GM19452 (cell line): ENCODE results near the gene NTSR1.

Experiments used
- ATAC-seq: cut with Tn5 transposase; IDR thresholded peaks from one replicate; pipeline ENCODE4 v1.9.1; 2021; ENCODE audit not compliant: unreplicated experiment

The NTSR1 gene

GRCh38 chr20:62708591-62709536 lies at the start of gene NTSR1:
TSS of gene NTSR1 (plus strand) at chr20:62708836. CDS start at chr20:62709208, 372 bp downstream.
- ATAC-seq, result no peak

- no peak for ATAC-seq
Observed at GRCh38 chr20:62659488-62660239, 49.0 kb upstream of the NTSR1 start.

GRCh38 chr20:62660240-62660615 lies 48.4 kb upstream of the NTSR1 start:
- no peak for ATAC-seq

- no peak for ATAC-seq
Observed at GRCh38 chr20:62660768-62661167, 47.9 kb upstream of the NTSR1 start.

GRCh38 chr20:62661647-62662046 lies 47.0 kb upstream of the NTSR1 start:
- ATAC-seq, result no peak

GRCh38 chr20:62662422-62662821 lies 46.2 kb upstream of the NTSR1 start:
- ATAC-seq, result no peak

- no peak for ATAC-seq
Observed at GRCh38 chr20:62663145-62664018, 45.3 kb upstream of the NTSR1 start.

GRCh38 chr20:62664019-62664971 lies 44.3 kb upstream of the NTSR1 start:
- ATAC-seq, result no peak

- ATAC-seq, result no peak
Observed at GRCh38 chr20:62665153-62665754, 43.4 kb upstream of the NTSR1 start.

GRCh38 chr20:62665826-62666735 lies 42.6 kb upstream of the NTSR1 start:
- no peak for ATAC-seq

- no peak for ATAC-seq
Observed at GRCh38 chr20:62666736-62667529, 41.7 kb upstream of the NTSR1 start.

- no peak for ATAC-seq
Observed at GRCh38 chr20:62667530-62668440, 40.9 kb upstream of the NTSR1 start.

- no peak for ATAC-seq
Observed at GRCh38 chr20:62668441-62669027, 40.1 kb upstream of the NTSR1 start.

- no peak for ATAC-seq
Observed at GRCh38 chr20:62669249-62669648, 39.4 kb upstream of the NTSR1 start.

GRCh38 chr20:62670156-62670555 lies 38.5 kb upstream of the NTSR1 start:
- ATAC-seq, result no peak

GRCh38 chr20:62670998-62671397 lies 37.6 kb upstream of the NTSR1 start:
- no peak for ATAC-seq
